K562 (cell line): ENCODE measurements around the gene ZNF8. TPM values are rescaled to one million over a fixed set of nuclear protein-coding genes. Genes with fewer than 3 reads are reported as not detected.

ENCODE experiments used
- BRD9 ChIP-seq: fragments of 450-650 bp; IDR thresholded peaks from 2 replicates; pipeline ENCODE4 v1.6.1; 2018; ENCODE audit warnings: low read depth; ENCODE audit not compliant: partially characterized antibody
- CBFA2T2 ChIP-seq: fragments of 450-650 bp; conservative IDR thresholded peaks from 2 replicates; pipeline ENCODE4 v1.6.1; 2017; ENCODE audit warnings: mild to moderate bottlenecking
- E2F8 ChIP-seq: fragments of 450-650 bp; IDR thresholded peaks from 2 replicates; pipeline ENCODE4 v1.7.1; 2018; ENCODE audit warnings: mild to moderate bottlenecking, low read depth; ENCODE audit not compliant: partially characterized antibody
- HEY1 ChIP-seq: fragments of 250-450 bp; sonication (Bioruptor Pico); IDR thresholded peaks from 2 replicates; pipeline ENCODE4 v1.5.0; 2020; ENCODE audit warnings: mild to moderate bottlenecking, moderate library complexity, borderline replicate concordance
- HSF4 ChIP-seq: fragments of 250-450 bp; sonication (Bioruptor Pico); IDR thresholded peaks from 2 replicates; pipeline ENCODE4 v2.1.2; 2022; ENCODE audit warnings: mild to moderate bottlenecking, moderate library complexity, borderline replicate concordance
- ILK ChIP-seq: fragments of 450-650 bp; IDR thresholded peaks from 2 replicates; pipeline ENCODE4 v1.6.1; 2016; ENCODE audit warnings: missing genetic modification characterization, low read depth, mild to moderate bottlenecking, missing compliant biosample characterization, moderate library complexity, borderline replicate concordance
- KAT2B ChIP-seq: IDR thresholded peaks from one replicate; pipeline ENCODE4 v1.6.1; 2012; ENCODE audit warnings: low read depth, mild to moderate bottlenecking, control low read depth, inconsistent platforms, low read length, moderate library complexity
- MAX ChIP-seq: sonication (generic); formaldehyde crosslinking; IDR thresholded peaks from 2 replicates; pipeline ENCODE4 v1.9.0; 2022; ENCODE audit warnings: mild to moderate bottlenecking, missing genetic modification reagents
- MTA2 ChIP-seq: fragments of 450-650 bp; IDR thresholded peaks from 2 replicates; pipeline ENCODE4 v1.6.1; 2016; ENCODE audit warnings: low read depth
- NR1H2 ChIP-seq: sonication (generic); formaldehyde crosslinking; IDR thresholded peaks from 2 replicates; pipeline ENCODE4 v1.4.0; 2020; ENCODE audit warnings: mild to moderate bottlenecking, missing genetic modification reagents
- PML ChIP-seq: IDR thresholded peaks from 2 replicates; pipeline ENCODE4 v1.6.1; 2012; ENCODE audit warnings: low read length, inconsistent platforms
- SIX5 ChIP-seq, 2 experiments: IDR thresholded peaks; 2 replicates each; pipeline ENCODE4 v1.6.1; 2011; ENCODE audit warnings: low read length in 2 of 2, borderline replicate concordance in 1 of 2, low read depth in 1 of 2, mild to moderate bottlenecking in 1 of 2, moderate library complexity in 1 of 2; ENCODE audit not compliant: insufficient read depth in 1 of 2
- SMARCC2 ChIP-seq: fragments of 450-650 bp; IDR thresholded peaks from 2 replicates; pipeline ENCODE4 v1.6.1; 2017; ENCODE audit warnings: antibody characterized with exemption, moderate library complexity, mild to moderate bottlenecking, low read depth
- SP2 ChIP-seq: IDR thresholded peaks from 2 replicates; pipeline ENCODE4 v1.6.1; 2011; ENCODE audit warnings: mild to moderate bottlenecking, low read depth, low read length, moderate library complexity; ENCODE audit not compliant: poor library complexity, severe bottlenecking; ENCODE audit errors: extremely low read depth
- STAT6 ChIP-seq: sonication (generic); formaldehyde crosslinking; IDR thresholded peaks from 2 replicates; pipeline ENCODE4 v1.8.1; 2023; ENCODE audit warnings: mild to moderate bottlenecking, missing genetic modification reagents
- TAF15 ChIP-seq: fragments of 200-400 bp; formaldehyde crosslinking; IDR thresholded peaks from 2 replicates; pipeline ENCODE4 v1.6.1; 2017; ENCODE audit warnings: mild to moderate bottlenecking, low read depth, low read length, moderate library complexity
- YY1 ChIP-seq, 3 experiments: IDR thresholded peaks; 2 replicates each; pipeline ENCODE4 v1.6.1; 2011; ENCODE audit warnings: low read length in 2 of 3, mild to moderate bottlenecking in 2 of 3, moderate library complexity in 2 of 3, borderline replicate concordance in 1 of 3, control low read depth in 1 of 3, low read depth in 1 of 3; ENCODE audit not compliant: insufficient read depth in 3 of 3, insufficient replicate concordance in 2 of 3, control insufficient read depth in 1 of 3, insufficient read length in 1 of 3; ENCODE audit errors: extremely low read depth in 1 of 3
- ZBTB7A ChIP-seq: IDR thresholded peaks from 2 replicates; pipeline ENCODE4 v1.6.1; 2011; ENCODE audit warnings: low read depth, mild to moderate bottlenecking, low read length, moderate library complexity, borderline replicate concordance; ENCODE audit not compliant: control insufficient read depth
- ZNF830 ChIP-seq: fragments of 250-450 bp; sonication (Bioruptor Pico); IDR thresholded peaks from 2 replicates; pipeline ENCODE4 v1.5.0; 2021; ENCODE audit warnings: mild to moderate bottlenecking
- polyA plus RNA-seq, 8 experiments: library from polyadenylated mRNA; depleted of rRNA in 4 of 8; stranded (reverse) in 5 of 8; unstranded in 3 of 8; fragments of >200 nt; fragmentation: Nextera tagmentation in 2 of 8; fragmentation: Illumina TruSeq in 1 of 8; extraction: Ambion mirVana in 2 of 8; extraction: Trizol in 1 of 8; gene quantifications; 2 replicates each; pipeline versions ENCODE4 v1.2.1 to v1.2.3, GENCODE V29; 2011 to 2014; ENCODE audit warnings: inconsistent platforms in 1 of 8, missing spikeins in 1 of 8
- total RNA-seq, 7 experiments: library from RNA; depleted of rRNA in 6 of 7; stranded (reverse); fragments of >200 nt in 6 of 7; fragmentation: Illumina TruSeq in 2 of 7; extraction: Trizol in 2 of 7; gene quantifications; 2 replicates each; pipeline versions ENCODE4 v1.2.1 to v1.2.3, GENCODE V29; 2011 to 2021; ENCODE audit warnings: low replicate concordance in 1 of 7

Gene ZNF8
- total and polyA plus RNA-seq, 9 of the 15 experiments (the other 6 are each of a cell fraction or from before 2014, with no cell fraction given), result 0.71 to 7.7 (median 4.7) TPM

GRCh38 chr19:58305065-58305931 lies 26.5 kb downstream of the ZNF8 start, which contains the start of gene ERVK3-1 (continued):
- TF ChIP-seq STAT6 (CRISPR knock-in tag) (no peak), KAT2B (no peak), MTA2 (no peak), SMARCC2 (no peak), E2F8 (peak; percentile 93), CBFA2T2 (peak; percentile 36), YY1 (IDR thresholded peaks at IDR 0.05; ENCODE audit: borderline replicate concordance in 1 of 3, control insufficient read depth in 1 of 3, extremely low read depth in 1 of 3, insufficient read depth in 3 of 3, insufficient read length in 1 of 3, insufficient replicate concordance in 2 of 3, low read depth in 1 of 3, low read length in 2 of 3) (peak; percentile 54 to 87 (median 85)), SIX5 (IDR thresholded peaks at IDR 0.05; ENCODE audit: borderline replicate concordance in 1 of 2, insufficient read depth in 1 of 2, low read depth in 1 of 2, low read length in 2 of 2) (peak; percentile 92 to 94), SP2 (no peak), MAX (CRISPR knock-in tag) (peak; percentile 83), ZNF830 (CRISPR knock-in tag) (no peak), HSF4 (CRISPR knock-in tag) (no peak), ILK (tag) (no peak), ZBTB7A (peak; percentile 68; the same call in 1 of the 2 replicates), PML (peak; percentile 73), HEY1 (CRISPR knock-in tag) (no peak), NR1H2 (CRISPR knock-in tag) (no peak), BRD9 (no peak), TAF15 (no peak)
